PC-3 (cell line): ENCODE data around the gene PTPRD. TPM values are rescaled to one million over a fixed set of nuclear protein-coding genes. Genes with fewer than 3 reads are reported as not detected.

Experiments used
- ATAC-seq: fragments of 200-7000 bp; cut with Tn5 transposase; 2 replicates; pipeline ENCODE4 v1.9.1; 2020; ENCODE audit warnings: mild to moderate bottlenecking, moderate library complexity
- BruUV-seq: library from RNA; stranded (reverse); fragments of 400-500 nt; replicated peaks from 2 replicates; lab custom pipeline; 2021; lab: Mats Ljungman, UMichigan
- CTCF ChIA-PET: fragments of 300-600 bp; sonication (Branson Sonifier 250); formaldehyde crosslinking; loops from one replicate; lab custom pipeline; 2022; ENCODE audit warnings: antibody characterized with exemption; lab: Charles Lee
- POLR2A ChIA-PET: fragments of 300-600 bp; sonication (Branson Sonifier 250); formaldehyde crosslinking; loops from one replicate; lab custom pipeline; 2022; ENCODE audit warnings: antibody characterized with exemption; ENCODE audit not compliant: unreplicated experiment; lab: Charles Lee
- DNase-seq: peaks from one replicate; pipeline ENCODE4 v3.0.0-alpha.2; 2015
- H2AFZ ChIP-seq: fragments of 300-600 bp; sonication (generic); 2 replicates; pipeline ENCODE4 v1.6.0; 2016; ENCODE audit warnings: antibody characterized with exemption, low read length
- H3F3A ChIP-seq: fragments of 300-600 bp; sonication (generic); one replicate; pipeline ENCODE4 v1.6.0; 2017; ENCODE audit warnings: antibody characterized with exemption, low read length, control low read depth, mild to moderate bottlenecking; ENCODE audit not compliant: unreplicated experiment
- H3K27ac ChIP-seq: fragments of 300-600 bp; sonication (generic); 2 replicates; pipeline ENCODE4 v1.5.1; 2016; ENCODE audit warnings: mild to moderate bottlenecking, low read length
- H3K27me3 ChIP-seq: fragments of 300-600 bp; sonication (generic); 2 replicates; pipeline ENCODE4 v1.6.1; 2016; ENCODE audit warnings: low read length, mixed read lengths
- H3K36me3 ChIP-seq: fragments of 300-600 bp; sonication (generic); 2 replicates; pipeline ENCODE4 v1.6.1; 2016; ENCODE audit warnings: low read depth, mixed run types, low read length, mixed read lengths
- H3K4me1 ChIP-seq: fragments of 300-600 bp; sonication (generic); 2 replicates; pipeline ENCODE4 v1.5.1; 2016; ENCODE audit warnings: low read length; ENCODE audit not compliant: insufficient read depth
- H3K4me2 ChIP-seq: fragments of 300-600 bp; sonication (generic); 2 replicates; pipeline ENCODE4 v1.6.0; 2016; ENCODE audit warnings: low read length
- H3K4me3 ChIP-seq: fragments of 300-600 bp; sonication (generic); 2 replicates; pipeline ENCODE4 v1.5.1; 2016; ENCODE audit warnings: mild to moderate bottlenecking, low read length, mixed read lengths
- H3K79me2 ChIP-seq: fragments of 300-600 bp; sonication (generic); 2 replicates; pipeline ENCODE4 v1.6.1; 2017; ENCODE audit warnings: low read length, mixed read lengths
- H3K9ac ChIP-seq: fragments of 300-600 bp; sonication (generic); 2 replicates; pipeline ENCODE4 v1.6.0; 2016; ENCODE audit warnings: mild to moderate bottlenecking, low read length
- H3K9me2 ChIP-seq: fragments of 300-600 bp; sonication (generic); replicated peaks from 2 replicates; pipeline ENCODE4 v1.6.1; 2016; ENCODE audit warnings: mixed run types, low read length, mixed read lengths
- H3K9me3 ChIP-seq: fragments of 300-600 bp; sonication (generic); 2 replicates; pipeline ENCODE4 v1.6.1; 2016; ENCODE audit warnings: low read length, mixed read lengths
- H4K20me1 ChIP-seq: fragments of 300-600 bp; sonication (generic); 2 replicates; pipeline ENCODE4 v1.6.1; 2016; ENCODE audit warnings: low read length, mixed read lengths
- EZH2 ChIP-seq: fragments of 300-600 bp; sonication (generic); IDR thresholded peaks from one replicate; pipeline ENCODE4 v1.6.1; 2017; ENCODE audit warnings: antibody characterized with exemption, mild to moderate bottlenecking, low read length; ENCODE audit not compliant: unreplicated experiment
- EZH2phosphoT487 ChIP-seq: fragments of 300-600 bp; sonication (generic); IDR thresholded peaks from 2 replicates; pipeline ENCODE4 v1.6.1; 2018; ENCODE audit warnings: mild to moderate bottlenecking, antibody characterized with exemption, low read length, borderline replicate concordance
- intact Hi-C: fragments of 100-400 bp; cut with micrococcal nuclease; formaldehyde crosslinking; loops from 2 replicates; pipeline ENCODE4 v1.9.0; 2023
- total RNA-seq: library from RNA; depleted of rRNA; stranded (reverse); fragments of >200 nt; gene quantifications from 2 replicates; pipeline ENCODE4 v1.2.3, GENCODE V29; 2014
- TF ChIP-seq, protein P1 (sequence below): fragments of 300-600 bp; sonication (generic); conservative IDR thresholded peaks from 2 replicates; pipeline ENCODE4 v1.5.1; 2017; ENCODE audit warnings: antibody characterized with exemption, low read depth, mild to moderate bottlenecking, low read length

PTPRD gene
- total RNA-seq, 1 experiment from 2014 or later: not detected

DNA sequence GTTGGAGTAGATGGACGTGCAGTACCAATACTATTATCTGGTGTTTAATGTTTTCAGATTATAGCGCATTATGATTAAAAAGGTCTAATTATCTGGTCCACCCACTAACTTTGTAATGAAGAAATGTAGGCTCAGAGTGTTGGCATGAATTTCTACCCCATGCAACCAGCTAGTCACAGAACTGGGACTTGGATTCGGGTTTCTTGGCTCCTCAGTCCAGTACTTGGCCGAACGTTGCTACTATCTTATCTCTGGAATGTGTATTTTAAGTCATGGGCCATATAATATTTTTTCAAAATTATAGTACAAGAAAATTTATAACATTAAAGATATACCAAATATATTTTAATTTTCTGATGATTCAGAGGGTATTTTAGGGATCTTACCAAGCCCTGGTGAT is 2155.7 kb downstream of the PTPRD start:
- ChIA-PET CTCF (no interaction called here), POLR2A (no interaction called here)
- intact Hi-C loops: no loop called here
- Histone ChIP-seq H3K9me3 (no peaks in the 10 kb centered on the region), H3K79me2 (no peaks in the 10 kb centered on the region), H3K4me2 (no peak overlapping the region), H3F3A (no peaks in the 10 kb centered on the region), H3K9me2 (no peaks in the 10 kb centered on the region), H3K27me3 (no peaks in the 10 kb centered on the region), H3K4me1 (no peaks in the 10 kb centered on the region), H3K4me3 (no peak overlapping the region), H4K20me1 (no peaks in the 10 kb centered on the region), H2AFZ (no peak overlapping the region), H3K27ac (no peak overlapping the region), H3K9ac (no peak overlapping the region), H3K36me3 (no peaks in the 10 kb centered on the region)
- DNase-seq (no peak), ATAC-seq (no peak)
- TF ChIP-seq EZH2phosphoT487 (no peak), EZH2 (no peak)
- TF ChIP-seq, protein P1, sequence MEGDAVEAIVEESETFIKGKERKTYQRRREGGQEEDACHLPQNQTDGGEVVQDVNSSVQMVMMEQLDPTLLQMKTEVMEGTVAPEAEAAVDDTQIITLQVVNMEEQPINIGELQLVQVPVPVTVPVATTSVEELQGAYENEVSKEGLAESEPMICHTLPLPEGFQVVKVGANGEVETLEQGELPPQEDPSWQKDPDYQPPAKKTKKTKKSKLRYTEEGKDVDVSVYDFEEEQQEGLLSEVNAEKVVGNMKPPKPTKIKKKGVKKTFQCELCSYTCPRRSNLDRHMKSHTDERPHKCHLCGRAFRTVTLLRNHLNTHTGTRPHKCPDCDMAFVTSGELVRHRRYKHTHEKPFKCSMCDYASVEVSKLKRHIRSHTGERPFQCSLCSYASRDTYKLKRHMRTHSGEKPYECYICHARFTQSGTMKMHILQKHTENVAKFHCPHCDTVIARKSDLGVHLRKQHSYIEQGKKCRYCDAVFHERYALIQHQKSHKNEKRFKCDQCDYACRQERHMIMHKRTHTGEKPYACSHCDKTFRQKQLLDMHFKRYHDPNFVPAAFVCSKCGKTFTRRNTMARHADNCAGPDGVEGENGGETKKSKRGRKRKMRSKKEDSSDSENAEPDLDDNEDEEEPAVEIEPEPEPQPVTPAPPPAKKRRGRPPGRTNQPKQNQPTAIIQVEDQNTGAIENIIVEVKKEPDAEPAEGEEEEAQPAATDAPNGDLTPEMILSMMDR: no peak
- BruUV-seq: no TSS peak

- Histone ChIP-seq H3K27ac (no peak overlapping the region), H3K4me3 (no peak overlapping the region), H2AFZ (no peak overlapping the region), H3K9me2 (no peaks in the 10 kb centered on the region), H3K79me2 (no peaks in the 10 kb centered on the region), H3K9ac (no peak overlapping the region), H3K27me3 (no peaks in the 10 kb centered on the region), H3K36me3 (no peaks in the 10 kb centered on the region), H3K4me1 (no peaks in the 10 kb centered on the region), H3K9me3 (no peaks in the 10 kb centered on the region), H3F3A (no peaks in the 10 kb centered on the region), H4K20me1 (no peaks in the 10 kb centered on the region), H3K4me2 (no peak overlapping the region)
- ChIA-PET CTCF (no interaction called here), POLR2A (no interaction called here)
- ATAC-seq (no peak), DNase-seq (no peak)
- BruUV-seq: no TSS peak
- no peak for TF ChIP-seq EZH2
- TF ChIP-seq, protein P1: no peak
- no peak for TF ChIP-seq EZH2phosphoT487
- intact Hi-C loops: no loop called here
These were observed 2156.5 kb downstream of the PTPRD start for GRCh38 chr9:8456344-8456743.

DNA sequence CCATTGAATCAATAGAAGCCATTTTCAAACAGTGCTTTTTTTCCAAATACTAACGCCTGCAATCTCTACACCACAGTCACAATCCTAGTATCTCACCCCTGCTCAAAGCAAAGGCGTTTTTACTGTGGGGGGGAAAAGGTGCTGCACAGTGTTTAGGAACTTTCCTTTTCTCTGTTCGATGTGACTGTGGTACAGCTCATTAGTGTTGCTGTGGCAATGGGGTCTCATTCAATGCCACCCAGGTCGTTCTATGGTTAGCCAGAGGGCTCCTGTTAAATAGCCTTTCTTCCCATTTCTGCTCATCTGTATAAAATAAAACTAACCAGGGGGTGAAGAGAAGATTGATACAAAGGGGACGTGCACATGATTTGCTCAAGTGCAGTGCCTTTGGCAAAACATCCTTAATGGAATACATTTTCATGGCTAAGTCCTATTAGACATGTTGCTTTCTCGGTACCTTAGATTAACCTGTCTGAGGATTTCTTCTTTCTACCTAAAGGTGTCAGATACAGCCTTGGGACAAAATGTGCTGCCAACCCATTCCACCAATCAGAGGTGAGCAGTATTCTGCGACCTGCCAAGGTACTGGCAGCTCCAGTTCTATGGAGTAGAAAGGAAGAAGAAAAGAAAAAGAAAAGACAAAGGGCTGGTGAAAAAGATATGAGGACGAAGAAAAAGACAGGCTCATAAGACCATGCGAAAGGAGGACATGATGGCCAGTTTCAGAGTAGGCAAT is 2161.8 kb downstream of the PTPRD start:
- Histone ChIP-seq H3K4me1 (no peaks in the 10 kb centered on the region), H3K36me3 (no peaks in the 10 kb centered on the region), H3K79me2 (no peaks in the 10 kb centered on the region), H2AFZ (no peak overlapping the region), H3K9me3 (no peaks in the 10 kb centered on the region), H3K27ac (no peak overlapping the region), H4K20me1 (no peaks in the 10 kb centered on the region), H3K9me2 (no peaks in the 10 kb centered on the region), H3F3A (no peaks in the 10 kb centered on the region), H3K27me3 (no peaks in the 10 kb centered on the region), H3K4me2 (no peak overlapping the region), H3K4me3 (no peak overlapping the region), H3K9ac (no peak overlapping the region)
- no TSS peak for BruUV-seq
- intact Hi-C loops: no loop called here
- ChIA-PET CTCF (no interaction called here), POLR2A (no interaction called here)
- DNase-seq: no peak
- TF ChIP-seq EZH2phosphoT487: no peak
- TF ChIP-seq, protein P1: no peak
- TF ChIP-seq EZH2: no peak
- ATAC-seq: no peak
